ENCODE data around the gene ERCC1.
"Not testable (repeated sequence)": the region's sequence is repeated elsewhere in the genome, so short reads cannot be mapped to it uniquely, and the experiment has no call there.

ERCC1 gene

DNA sequence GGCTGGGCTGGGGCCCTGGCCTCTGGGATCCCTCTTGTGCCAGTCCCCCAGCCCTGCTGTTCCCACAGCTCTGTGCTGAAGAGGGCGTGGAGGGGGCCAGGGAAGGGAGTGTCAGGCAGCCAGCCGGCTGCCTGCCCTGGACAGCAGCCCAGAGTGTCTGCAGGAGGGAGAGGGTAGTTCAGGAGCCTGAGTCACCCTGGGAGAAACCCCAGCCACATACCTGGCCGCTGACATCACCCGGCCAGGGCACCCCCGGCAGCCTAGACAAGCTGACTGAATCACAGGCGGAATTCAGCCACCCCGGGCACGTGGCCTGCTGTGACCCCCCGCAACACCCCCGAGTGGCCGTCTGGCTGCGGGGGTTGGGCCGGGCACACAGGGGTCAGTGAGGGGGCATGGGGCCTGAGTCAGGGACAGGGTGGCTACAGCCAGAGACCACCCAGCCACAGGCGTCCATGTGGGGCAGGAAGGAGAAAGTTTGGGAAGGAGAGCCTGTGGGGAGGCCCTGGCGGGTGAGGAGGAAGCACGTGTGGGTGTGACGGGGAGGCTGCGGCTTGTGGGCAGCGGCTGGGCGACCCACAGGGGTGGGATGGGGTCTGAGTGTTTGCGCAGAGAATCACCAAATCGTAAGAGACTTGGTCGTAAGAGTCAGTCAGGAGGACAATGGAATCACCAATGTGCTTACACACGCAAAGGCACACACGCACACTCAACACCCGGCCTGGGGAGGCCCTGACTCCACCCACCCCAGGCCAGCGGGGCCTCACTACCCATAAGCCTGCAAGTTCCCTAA is 32.2 kb upstream of the ERCC1 start:
- peak; percentile 99 for DNase-seq

DNA sequence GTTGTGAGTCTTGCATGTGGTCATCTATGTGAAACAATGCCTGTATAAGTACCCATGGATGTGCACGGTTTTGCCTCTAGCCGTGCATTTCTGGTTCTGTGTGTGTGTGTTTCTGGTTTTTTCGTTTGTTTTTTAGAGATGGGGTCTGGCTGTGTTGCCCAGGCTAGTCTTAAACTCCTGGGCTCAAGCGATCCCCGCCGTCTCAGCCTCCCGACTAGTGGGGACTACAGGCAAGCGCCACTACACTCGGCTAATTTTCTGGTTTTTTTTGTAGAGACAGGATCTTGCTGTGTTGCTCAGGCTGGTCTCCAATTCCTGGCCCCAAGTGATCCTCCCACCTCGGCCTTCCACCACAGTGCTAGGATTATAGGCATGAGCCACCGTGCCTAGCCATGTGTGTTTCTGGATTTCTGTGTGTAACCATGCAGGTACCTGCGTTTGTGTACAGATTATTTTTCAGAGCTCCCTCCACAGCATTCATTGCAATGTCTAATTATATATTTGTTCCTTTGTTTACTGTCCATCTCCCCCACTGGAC is 28.2 kb upstream of the ERCC1 start:
- DNase-seq = no peak

DNA sequence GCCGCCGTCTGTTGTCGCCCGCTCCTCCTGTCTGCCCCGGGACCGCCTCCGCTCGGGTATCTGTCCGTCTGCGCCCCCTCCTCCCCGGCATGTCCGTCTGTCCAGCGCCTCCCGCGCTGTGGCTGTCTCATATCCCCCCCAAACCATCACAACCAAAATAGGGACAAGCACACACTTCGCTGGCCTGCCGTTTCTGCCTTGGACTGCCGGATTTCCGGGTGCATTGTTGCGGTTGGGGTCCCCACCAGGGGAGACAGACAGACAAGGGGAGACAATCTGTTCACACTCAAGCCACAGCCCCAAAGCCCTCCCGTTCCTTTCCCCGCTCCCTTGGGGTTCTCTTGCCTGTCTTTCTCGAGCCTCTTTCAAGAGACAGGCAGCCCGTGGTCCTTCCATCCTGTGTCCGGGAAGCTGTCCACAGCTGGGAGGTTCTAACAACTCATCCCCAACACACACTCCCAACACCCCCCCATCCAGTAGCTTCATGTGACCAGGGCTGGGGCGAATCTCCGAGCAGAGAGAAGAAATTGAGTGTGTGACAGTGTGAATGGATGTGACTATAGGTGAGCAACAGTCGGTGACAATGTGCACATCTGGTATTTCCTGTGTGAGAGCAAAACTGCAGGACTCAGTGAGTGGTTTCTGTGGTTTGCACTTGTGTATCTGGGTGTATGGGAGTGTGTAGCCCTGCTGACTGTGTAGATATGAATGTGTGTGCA is 27.6 kb upstream of the ERCC1 start:
- DNase-seq = peak; percentile 70

DNA sequence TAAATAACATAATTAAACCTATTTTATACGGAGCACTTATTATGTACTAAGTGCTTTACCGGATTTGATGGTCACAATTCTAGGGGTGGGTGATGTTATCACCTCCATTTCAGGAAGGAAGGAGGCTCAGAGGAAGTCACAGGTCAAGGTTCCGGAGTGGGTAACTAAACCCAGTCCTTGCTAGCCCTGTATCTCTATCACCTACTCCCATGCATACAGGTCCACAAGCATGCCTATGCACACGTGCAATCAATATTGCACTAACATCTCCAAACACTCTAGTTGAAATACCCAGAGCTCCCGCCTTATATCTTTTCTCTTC is 26.3 kb upstream of the ERCC1 start:
- DNase-seq = no peak

DNA sequence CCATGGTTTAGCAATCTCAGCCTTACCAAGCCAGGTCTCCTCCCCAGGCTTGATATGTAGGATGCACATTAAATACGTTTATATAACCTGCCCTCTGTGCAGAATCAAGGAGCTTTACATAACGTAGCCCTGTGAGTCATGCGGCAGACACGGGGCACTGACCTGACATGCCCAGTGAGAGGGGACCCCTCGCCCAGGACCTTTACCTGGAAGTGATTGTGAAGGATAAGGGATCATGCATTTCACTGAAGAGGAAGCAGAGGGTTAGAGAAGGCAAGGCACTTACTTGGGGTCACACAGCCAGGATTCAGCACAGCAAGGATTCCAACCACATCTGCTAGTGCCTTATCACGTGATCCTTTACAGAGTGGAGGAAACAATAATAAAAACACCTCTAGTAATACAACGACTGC is 25.2 kb upstream of the ERCC1 start:
- no peak for DNase-seq

DNA sequence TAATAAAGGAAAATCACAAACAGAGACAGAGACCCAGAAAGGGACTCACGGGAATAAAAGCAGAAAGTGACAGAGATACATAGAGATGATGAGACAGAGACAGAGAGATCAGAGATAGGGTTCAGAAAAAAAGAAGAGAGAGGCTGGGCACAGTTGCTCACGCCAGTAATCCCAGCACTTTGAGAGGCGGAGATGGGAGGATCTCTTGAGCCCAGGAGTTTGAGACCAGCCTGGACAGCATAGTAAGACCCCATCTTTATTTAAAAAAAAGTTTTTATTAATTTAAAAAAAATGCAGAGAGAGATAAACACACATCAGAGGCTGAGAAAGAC is 24.7 kb upstream of the ERCC1 start:
- no peak for DNase-seq

DNA sequence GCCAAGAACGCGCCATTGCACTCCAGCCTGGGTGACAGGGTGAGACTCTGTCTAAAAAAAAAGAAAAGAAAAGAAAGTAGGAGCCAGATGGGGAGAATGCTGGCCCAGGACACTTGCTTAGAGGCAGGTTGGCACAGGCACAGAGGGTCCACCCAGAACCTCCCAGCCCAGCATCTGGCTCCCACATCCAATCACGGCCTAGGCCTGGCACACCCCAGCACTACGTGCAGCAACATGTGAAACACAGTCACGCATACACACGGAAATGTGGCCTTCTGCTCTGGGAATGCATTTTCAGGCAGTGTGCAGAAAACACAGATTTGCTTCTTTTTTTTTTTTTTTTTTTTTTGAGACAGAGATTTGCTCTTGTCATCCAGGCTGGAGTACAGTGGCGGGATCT is 23.2 kb upstream of the ERCC1 start:
- no peak for DNase-seq

DNA sequence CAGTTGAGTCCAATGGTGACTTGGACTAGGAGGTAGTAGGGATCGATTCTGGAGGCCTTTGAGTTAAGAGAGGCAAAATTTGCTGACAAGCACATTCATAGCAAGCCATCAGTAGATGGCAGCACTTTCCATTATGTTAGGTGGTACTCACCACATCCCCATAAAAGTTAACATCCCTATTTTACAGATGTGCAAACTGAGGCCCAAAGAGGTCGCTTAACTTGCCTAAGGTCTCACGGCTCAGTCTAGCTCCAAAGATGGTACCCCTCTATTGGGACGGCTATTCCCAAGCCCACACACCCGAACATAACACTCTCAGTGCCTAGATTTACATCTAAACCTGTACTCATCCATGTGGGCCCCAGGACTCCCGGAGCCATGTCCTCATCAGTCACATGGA is 22.6 kb upstream of the ERCC1 start:
- DNase-seq = peak; percentile 45

DNA sequence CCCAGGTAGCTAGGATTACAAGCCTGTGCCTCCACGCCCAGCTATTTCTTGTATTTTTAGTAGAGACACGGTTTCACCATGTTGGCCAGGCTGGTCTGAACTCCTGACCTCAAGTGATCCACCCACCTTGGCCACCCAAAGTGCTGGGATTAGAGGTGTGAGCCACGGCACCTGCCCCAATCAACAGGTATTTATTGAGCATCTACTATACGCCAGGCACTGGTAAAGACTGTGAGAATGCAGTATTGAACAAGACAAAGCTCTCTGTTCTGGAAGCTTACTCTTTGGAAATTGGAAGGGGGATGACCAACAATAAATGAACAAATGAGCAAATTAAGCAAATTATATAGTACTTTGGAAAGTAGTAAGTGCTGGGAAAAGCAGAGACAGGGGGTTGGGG is 21.4 kb upstream of the ERCC1 start:
- DNase-seq = no peak

DNA sequence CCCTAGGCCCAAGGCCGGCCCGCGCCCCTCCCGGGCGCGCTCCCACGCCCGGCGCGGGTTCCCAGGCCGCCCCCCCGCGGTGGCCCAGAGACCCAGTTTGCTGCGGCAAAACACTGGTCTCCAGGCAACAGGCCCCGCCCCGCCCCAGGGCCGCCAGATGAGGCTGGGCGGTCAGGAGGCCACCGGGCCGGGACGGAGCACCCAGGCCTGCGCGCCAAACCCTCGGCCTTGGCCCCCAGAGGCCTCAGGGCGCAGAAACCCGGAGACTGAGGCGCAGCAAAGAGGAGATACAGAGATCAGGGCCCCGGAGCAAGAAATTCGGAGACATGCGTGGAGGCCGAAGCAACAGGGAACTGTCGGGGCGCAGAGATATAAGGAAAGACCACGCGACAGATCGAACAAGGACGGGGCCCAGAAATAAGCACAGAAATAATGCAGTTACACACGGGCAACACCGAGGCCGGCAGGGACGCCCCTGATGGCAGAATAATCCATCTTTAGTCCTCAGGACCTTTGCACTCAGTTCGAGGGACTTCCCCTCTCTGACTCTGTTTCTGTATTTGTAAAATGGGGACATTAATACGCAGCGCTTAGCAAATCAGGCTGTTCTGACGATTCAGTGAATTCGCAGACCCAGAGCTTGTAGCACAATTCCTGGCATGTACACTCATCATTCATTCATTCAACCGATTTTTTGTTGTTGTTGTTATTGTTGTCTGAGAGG is 20.8 kb upstream of the ERCC1 start:
- DNase-seq = peak; percentile 71

DNA sequence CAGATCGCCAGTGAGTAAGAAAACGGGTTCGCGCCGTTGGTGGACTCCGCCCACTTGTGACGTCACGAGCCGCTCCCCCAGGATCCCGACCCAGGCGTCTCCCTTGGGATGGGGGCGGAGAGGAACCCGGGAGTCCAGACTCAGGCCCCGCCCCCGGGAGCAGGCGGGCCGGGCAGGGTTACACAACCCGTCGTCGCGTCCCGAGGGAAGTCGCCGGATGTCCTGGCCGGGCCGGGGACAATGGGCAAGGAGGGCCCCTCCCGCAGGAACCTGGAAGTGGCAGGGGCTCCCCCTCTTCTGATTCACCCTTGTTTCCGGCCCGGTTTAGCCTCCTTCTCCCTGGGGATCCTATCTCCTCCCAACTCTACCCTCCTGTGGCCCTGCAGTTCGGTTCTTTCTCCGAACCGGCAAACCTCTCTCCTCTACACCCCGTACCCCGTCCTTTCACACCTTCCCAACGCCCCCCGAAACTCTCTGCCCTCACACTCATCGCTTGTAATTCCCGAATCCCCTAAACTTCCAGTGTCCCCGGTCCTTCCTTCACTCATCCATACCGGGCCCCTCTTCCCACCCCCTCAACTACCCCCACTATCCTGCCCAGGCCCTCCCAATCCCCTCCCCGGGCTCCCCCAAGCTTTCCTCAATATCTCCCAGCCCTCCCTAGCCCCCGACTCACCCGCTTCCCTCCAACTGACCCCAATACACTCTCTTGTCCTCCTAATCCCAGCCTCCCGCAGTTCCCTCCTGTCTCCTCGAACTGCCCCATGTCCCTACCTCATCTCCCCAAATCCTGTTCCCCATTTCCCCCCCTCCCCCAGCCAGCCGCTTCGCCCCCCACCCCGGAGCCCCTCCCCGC is 20.0 kb upstream of the ERCC1 start:
- peak; percentile 92 for DNase-seq

DNA sequence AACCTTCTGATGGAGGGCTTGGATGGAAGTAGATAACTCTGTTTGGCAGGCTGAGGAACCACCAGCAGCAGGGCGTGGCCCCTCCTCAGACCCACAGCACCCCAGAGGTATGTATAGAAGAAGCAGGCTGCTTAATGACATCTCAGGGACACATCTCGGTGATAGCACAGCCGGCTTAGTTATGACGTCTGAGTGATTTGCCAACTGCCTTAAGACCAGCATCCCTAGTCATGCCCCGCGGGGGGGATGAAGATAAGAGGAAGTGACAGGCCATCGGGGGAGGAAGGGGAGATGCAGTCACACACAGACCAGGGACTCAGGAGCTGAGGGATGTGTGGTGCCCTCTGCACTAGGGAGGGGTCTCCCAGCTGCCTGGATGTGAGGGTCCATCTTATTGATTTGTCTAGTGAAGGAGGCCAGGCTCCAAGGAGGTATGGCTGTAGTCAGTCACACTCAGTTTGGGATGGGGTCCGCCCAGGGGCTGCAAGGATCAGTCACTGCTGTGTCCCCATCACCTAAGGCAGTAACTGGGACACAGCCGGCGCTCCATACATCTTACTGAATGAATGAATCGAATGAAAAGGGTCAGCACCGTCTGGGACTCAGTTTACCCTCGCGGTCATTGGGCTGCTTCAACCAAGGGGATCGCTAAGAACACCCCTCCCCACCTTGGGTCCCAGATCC is 19.2 kb upstream of the ERCC1 start:
- peak; percentile 72 for DNase-seq

DNA sequence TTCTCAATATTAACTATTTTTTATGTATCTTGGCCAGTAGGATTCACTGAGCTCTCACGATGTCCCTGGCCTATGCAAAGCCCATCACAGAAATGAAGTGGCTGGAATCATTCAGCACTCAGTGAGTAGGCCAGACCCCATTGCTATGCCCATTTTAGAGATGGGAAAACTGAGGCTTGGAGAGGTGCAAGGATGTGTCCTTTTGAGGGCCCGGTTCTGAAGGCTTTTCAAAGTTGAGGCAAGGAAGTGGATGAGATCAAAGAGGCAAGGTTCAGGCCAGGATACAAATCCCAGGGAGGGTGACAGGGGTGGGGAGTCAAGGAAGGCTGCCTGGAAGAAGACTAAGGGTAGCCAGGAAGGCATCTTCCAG is 18.7 kb upstream of the ERCC1 start:
- DNase-seq = no peak

DNA sequence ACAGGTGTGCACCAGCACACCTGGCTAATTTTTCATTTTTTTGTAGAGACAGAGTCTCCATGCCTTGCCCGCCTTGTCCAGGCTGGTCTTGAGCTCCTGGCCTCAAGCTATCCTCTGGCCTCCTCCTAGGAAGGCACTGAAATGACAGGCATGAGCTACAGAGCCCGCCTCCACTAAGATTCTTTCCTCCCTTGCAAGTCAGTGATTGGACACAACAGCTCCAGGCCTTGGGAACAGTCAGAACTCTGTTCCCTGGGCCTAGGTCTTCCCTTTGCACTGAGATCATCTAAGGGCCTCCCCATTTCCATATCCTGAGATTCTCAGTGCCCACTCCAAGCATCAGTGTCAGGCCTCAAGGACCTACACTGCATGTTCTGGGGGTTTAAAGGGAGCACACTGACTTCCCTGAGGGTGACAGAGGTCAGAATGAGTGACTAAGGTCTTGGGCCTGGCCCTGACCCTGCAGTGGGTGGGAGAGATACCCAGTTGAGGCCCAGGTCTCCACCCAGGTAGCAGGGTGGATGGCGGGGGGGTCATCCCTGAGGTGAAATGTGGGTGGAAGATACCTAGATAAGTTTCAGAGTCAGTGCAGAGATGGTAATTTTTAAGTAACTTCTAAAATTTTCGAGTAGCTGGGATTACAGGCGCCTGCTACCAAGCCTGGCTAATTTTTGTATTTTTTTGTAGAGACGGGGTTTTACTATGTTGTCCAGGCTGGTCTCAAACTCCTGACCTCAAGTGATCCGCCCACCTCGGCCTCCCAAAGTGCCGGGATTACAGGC is 17.3 kb upstream of the ERCC1 start:
- DNase-seq = peak; percentile 51

DNA sequence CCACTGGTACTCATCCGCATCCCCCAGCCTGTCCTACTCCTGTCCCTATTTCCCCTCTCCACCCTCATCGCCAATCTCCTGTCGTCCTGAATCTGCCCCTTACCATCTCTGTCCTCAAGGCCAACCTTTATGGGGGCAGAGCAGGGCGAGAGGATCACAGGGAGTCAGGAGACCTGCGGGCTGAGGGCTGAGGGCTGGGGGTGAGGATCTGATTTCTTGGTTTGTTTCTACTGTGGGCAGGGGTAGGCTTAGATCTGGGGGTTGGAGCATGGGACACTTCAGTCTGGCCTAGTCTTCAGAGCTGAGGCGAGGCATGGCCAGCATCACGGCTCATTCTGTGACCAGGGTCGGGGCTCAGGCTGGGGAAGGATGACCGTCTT is 16.5 kb upstream of the ERCC1 start:
- no peak for DNase-seq

DNA sequence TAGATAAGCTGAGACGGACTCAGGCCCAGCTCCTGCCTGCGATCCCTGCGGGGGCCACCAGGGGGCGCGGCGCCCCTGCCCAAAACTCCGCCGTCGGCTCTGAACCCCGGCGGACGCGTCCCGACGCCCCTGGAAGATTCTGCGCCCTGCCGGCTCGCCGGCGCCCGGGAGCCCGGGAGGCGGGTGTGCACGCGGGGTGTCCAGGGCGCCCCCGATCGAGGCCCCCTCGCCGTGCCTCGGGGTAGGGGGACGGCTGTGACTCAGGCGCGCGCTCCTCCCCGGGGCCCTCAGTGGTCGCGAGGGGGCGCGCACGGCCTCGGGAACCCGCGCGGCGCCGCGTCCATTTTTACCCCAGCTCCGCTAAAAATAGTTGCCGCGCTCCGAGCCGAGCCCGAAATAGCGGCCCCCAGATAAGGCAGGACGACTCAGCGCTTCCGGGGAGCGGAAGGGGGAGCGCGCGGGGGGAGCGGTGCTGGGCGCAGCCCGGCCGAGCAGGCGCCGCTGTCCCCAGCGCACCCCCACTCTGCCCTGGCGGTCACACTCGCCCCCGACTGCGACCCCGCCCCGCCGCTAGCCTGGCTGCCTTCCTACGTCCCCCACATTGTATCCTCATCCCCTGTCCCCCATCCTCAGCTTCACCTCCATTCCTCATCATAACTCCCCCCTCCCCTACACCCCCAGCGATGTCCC is 16.0 kb upstream of the ERCC1 start:
- DNase-seq = peak; percentile 88

DNA sequence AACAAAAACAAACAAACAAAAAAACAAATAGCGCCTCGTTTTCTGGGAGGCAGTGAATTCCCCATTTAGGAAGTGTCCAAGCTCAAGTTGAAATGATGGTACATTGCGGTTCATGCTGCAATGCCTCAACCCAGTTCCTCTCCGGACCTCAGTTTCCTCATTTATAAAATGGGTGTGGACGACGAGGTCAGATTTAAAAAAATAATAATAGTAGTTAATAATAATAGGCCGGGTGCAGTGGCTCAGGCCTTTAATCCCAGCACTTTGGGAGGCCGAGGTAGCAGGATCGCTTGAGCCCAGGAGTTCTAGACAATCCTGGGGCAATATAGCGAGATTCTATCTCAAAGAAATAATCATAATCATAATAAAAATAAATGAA is 15.5 kb upstream of the ERCC1 start:
- no peak for DNase-seq

DNA sequence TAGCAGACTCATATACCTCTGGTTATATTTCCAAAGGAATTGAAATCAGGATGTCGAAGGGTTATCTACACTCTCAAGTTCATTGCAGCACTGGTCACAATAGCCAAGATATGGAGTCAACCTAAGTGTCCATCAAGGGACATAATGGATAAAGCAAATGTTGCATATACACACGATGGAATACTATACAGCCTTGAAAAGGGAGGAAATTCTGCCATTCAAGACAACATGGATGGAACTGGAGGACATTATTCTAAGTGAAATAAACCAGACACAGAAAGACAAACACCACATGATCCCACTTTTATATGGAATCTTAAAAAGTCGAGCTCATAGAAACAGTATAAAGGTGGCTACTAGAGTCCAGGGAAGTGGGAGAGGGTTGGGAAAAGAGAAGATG is 13.6 kb upstream of the ERCC1 start:
- no peak for DNase-seq

DNA sequence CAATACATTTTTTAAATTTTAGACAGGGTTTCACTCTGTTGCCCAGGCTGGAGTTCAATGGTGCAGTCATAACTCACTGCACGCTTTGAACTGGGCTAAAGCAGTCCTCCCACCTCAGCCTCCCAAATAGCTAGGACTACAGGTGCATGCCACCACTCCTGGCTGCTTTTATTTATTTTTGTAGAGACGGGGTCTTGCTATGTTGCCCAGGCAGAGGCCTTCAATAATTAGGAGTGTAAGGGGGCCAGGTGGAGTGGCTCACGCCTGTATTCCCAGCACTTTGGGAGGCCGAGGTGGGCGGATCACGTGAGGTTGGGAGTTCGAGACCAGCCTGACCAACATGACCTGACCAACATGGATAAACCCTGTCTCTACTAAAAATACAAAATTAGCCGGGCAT is 8.8 kb upstream of the ERCC1 start:
- not testable (repeated sequence) for DNase-seq

DNA sequence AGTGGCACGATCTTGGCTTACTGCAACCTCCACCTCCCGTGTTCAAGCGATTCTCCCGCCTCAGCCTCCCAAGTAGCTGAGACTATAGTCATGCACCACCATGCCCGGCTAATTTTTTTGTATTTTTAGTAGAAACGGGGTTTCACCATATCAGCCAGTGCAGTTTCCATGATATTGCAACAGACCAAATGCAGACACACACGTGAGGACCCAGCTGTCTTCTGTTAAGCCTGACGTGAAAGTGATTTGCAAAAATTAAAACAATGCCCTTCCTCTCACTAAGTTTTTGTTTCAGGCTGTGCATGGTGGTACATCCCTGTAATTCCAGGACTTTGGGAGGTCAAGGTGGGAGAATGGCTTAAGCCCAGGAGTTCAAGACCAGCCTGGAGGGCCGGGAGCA is 7.3 kb upstream of the ERCC1 start:
- DNase-seq = peak; percentile 57

DNA sequence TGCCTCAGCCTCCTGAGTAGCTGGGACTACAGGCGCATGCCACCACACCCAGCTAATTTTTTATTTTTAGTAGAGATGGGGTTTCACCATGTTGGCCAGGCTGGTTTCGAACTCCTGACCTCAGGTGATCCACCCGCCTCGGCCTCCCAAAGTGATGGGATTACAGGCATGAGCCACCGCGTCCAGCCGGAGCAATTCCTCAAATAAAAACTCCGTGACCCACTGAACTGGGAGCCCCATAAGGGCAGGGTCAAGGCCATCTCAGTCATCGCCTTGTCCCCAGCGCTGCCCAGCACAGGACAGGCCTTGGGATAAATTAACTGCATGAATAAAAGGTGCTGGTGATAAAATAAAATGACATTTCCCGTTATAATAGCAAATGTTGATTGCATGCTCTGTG is 6.2 kb upstream of the ERCC1 start:
- DNase-seq = not testable (repeated sequence)

Measured in fibroblast of skin of right quadriceps (primary cell).